ENCODE data around the gene ADM2.
"Not testable (repeated sequence)": the region's sequence is repeated elsewhere in the genome, so short reads cannot be mapped to it uniquely, and the experiment has no call there.

Gene ADM2
- 0.19 to 5.0 (median 1.4) reads per million in 18 experiments for total RNA-seq

GRCh38 chr22:50481440-50482106 lies at the start of gene ADM2:
Gene ADM2 (plus strand): TSS chr22:50481543. CDS start chr22:50481848, 305 bp downstream.
- DNase-seq = peak in 1 of 2 donors; percentile 10

GRCh38 chr22:50432131-50432876 lies 49.0 kb upstream of the ADM2 start:
- DNase-seq = no peak

- not testable (repeated sequence) for DNase-seq
Observed at GRCh38 chr22:50432877-50433510, 48.3 kb upstream of the ADM2 start.

GRCh38 chr22:50434849-50435248 lies 46.5 kb upstream of the ADM2 start:
- no peak for DNase-seq

- DNase-seq = no peak
Observed at GRCh38 chr22:50435291-50436014, 45.9 kb upstream of the ADM2 start.

- no peak for DNase-seq
Observed at GRCh38 chr22:50436015-50436830, 45.1 kb upstream of the ADM2 start.

GRCh38 chr22:50436841-50437341 lies 44.5 kb upstream of the ADM2 start:
- no peak for DNase-seq

GRCh38 chr22:50437511-50438304 lies 43.6 kb upstream of the ADM2 start:
- DNase-seq = no peak

- DNase-seq = no peak
Observed at GRCh38 chr22:50438305-50439275, 42.8 kb upstream of the ADM2 start.

- DNase-seq = no peak
Observed at GRCh38 chr22:50439314-50439870, 42.0 kb upstream of the ADM2 start.

- no peak for DNase-seq
Observed at GRCh38 chr22:50439871-50440331, 41.4 kb upstream of the ADM2 start.

- no peak for DNase-seq
Observed at GRCh38 chr22:50440544-50441249, 40.6 kb upstream of the ADM2 start.

GRCh38 chr22:50441428-50441993 lies 39.8 kb upstream of the ADM2 start:
- no peak for DNase-seq

GRCh38 chr22:50443197-50443596 lies 38.1 kb upstream of the ADM2 start:
- no peak for DNase-seq

GRCh38 chr22:50443801-50444625 lies 37.3 kb upstream of the ADM2 start:
- DNase-seq = no peak

GRCh38 chr22:50444663-50445062 lies 36.7 kb upstream of the ADM2 start:
- DNase-seq = no peak
